Measurements from ENCODE around the gene POLR3A.

The POLR3A gene

DNA sequence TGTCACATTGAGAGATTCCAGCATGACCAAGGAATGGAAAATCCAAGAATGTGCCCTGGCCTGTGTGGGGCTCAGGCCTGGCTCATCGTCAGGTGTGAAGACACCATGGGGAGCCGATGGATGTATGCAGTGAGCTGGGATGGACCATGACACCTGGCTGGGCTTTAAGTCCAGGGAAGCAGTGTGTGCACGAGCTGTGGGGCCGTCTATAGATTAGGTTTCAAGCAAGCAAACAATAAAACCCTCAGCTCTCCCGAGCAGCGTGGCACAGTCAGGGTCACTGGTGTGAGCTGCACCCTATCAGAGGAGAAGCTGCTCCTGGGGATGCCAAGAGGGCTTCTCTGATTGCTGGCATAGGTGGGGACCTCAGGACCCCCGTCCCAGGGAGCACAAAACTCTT lies 52.3 kb downstream of the POLR3A start:
- TF ChIP-seq, protein P1, sequence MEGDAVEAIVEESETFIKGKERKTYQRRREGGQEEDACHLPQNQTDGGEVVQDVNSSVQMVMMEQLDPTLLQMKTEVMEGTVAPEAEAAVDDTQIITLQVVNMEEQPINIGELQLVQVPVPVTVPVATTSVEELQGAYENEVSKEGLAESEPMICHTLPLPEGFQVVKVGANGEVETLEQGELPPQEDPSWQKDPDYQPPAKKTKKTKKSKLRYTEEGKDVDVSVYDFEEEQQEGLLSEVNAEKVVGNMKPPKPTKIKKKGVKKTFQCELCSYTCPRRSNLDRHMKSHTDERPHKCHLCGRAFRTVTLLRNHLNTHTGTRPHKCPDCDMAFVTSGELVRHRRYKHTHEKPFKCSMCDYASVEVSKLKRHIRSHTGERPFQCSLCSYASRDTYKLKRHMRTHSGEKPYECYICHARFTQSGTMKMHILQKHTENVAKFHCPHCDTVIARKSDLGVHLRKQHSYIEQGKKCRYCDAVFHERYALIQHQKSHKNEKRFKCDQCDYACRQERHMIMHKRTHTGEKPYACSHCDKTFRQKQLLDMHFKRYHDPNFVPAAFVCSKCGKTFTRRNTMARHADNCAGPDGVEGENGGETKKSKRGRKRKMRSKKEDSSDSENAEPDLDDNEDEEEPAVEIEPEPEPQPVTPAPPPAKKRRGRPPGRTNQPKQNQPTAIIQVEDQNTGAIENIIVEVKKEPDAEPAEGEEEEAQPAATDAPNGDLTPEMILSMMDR (IDR thresholded peaks at IDR 0.05; ENCODE audit: unreplicated experiment in 3 of 3): no peak
- no peaks in the 10 kb centered on the region for H3K27me3 Mint-ChIP-seq (ENCODE audit: low read depth)
- H3K27ac Mint-ChIP-seq: no peak overlapping the region
- H3K4me1 Mint-ChIP-seq: peaks cover 7% of the 10 kb centered on the region
- peaks cover 50% of the 10 kb centered on the region for H3K36me3 Mint-ChIP-seq (ENCODE audit: low read depth)
- no peak overlapping the region for H3K4me3 Mint-ChIP-seq
- no peaks in the 10 kb centered on the region for H3K9me3 Mint-ChIP-seq

GRCh38 chr10:77975086-77975666 lies 54.1 kb downstream of the POLR3A start:
- TF ChIP-seq, protein P1 (IDR thresholded peaks at IDR 0.05; ENCODE audit: unreplicated experiment in 3 of 3): no peak
- peaks cover 36% of the 10 kb centered on the region for H3K36me3 Mint-ChIP-seq (ENCODE audit: low read depth)
- no peaks in the 10 kb centered on the region for H3K9me3 Mint-ChIP-seq
- no peak overlapping the region for H3K4me3 Mint-ChIP-seq
- peak overlapping the region in 2 of 3 experiments; percentile 12 to 22 for H3K27ac Mint-ChIP-seq
- peaks cover 15% of the 10 kb centered on the region for H3K4me1 Mint-ChIP-seq
- no peaks in the 10 kb centered on the region for H3K27me3 Mint-ChIP-seq (ENCODE audit: low read depth)

GRCh38 chr10:77974396-77975074 lies 54.8 kb downstream of the POLR3A start:
- Mint-ChIP-seq H3K36me3 (ENCODE audit: low read depth) (peaks cover 30% of the 10 kb centered on the region), H3K4me1 (peaks cover 15% of the 10 kb centered on the region), H3K4me3 (no peak overlapping the region), H3K9me3 (no peaks in the 10 kb centered on the region), H3K27ac (peak overlapping the region; percentile 12 to 46 (median 22)), H3K27me3 (ENCODE audit: low read depth) (no peaks in the 10 kb centered on the region)
- TF ChIP-seq, protein P1 (IDR thresholded peaks at IDR 0.05; ENCODE audit: unreplicated experiment in 3 of 3): peak; percentile 24 to 54 (median 43)

DNA sequence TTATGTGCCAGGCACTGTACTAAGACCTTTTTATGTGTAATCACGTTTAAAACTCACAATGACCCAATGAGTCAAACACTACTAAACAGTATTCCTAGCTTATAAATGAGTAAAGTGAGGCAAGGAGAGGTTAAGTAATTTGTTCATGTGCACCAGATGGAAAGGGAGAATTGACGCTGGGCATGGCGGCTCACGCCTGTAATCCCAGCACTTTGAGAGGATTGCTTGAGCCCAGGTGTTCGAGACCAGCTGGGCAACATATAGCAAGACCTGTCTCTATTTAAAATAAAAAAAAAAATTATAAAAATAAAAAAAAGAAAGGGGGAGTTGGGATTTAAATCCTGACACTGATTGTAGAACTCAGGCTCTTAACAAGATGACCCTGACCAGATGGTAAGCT lies 56.0 kb downstream of the POLR3A start:
- Mint-ChIP-seq H3K4me3 (no peak overlapping the region), H3K36me3 (ENCODE audit: low read depth) (peaks cover 25% of the 10 kb centered on the region), H3K4me1 (peaks cover 21% of the 10 kb centered on the region), H3K27ac (no peak overlapping the region), H3K9me3 (no peaks in the 10 kb centered on the region), H3K27me3 (ENCODE audit: low read depth) (no peaks in the 10 kb centered on the region)
- TF ChIP-seq, protein P1 (IDR thresholded peaks at IDR 0.05; ENCODE audit: unreplicated experiment in 3 of 3): no peak

GRCh38 chr10:77972148-77972547 lies 57.2 kb downstream of the POLR3A start:
- Mint-ChIP-seq H3K27ac (peak overlapping the region in 1 of 3 experiments; percentile 59), H3K36me3 (ENCODE audit: low read depth) (peaks cover 13% of the 10 kb centered on the region), H3K4me1 (peaks cover 31% of the 10 kb centered on the region), H3K9me3 (no peaks in the 10 kb centered on the region), H3K27me3 (ENCODE audit: low read depth) (no peaks in the 10 kb centered on the region), H3K4me3 (no peak overlapping the region)
- TF ChIP-seq, protein P1 (IDR thresholded peaks at IDR 0.05; ENCODE audit: unreplicated experiment in 3 of 3): no peak

DNA sequence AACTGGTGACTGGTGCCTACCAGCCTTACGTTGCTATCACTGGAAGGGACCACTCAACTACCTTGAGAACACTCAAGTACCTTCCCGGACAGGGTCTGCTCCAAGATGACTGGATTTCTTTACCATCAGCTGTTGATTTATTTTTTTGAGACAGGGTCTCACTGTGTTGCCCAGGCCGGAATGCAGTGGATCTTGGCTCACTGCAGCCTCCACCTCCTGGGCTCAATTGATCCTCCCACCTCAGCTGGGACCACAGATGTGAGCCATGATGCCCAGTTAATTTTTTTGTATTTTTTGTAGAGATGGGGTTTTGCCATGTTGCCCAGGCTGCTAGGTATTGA lies 57.5 kb downstream of the POLR3A start:
- TF ChIP-seq, protein P1 (IDR thresholded peaks at IDR 0.05; ENCODE audit: unreplicated experiment in 3 of 3): no peak
- Mint-ChIP-seq H3K4me3 (no peak overlapping the region), H3K36me3 (ENCODE audit: low read depth) (peaks cover 12% of the 10 kb centered on the region), H3K9me3 (no peaks in the 10 kb centered on the region), H3K4me1 (peaks cover 31% of the 10 kb centered on the region), H3K27ac (peak overlapping the region in 2 of 3 experiments; percentile 88 to 92), H3K27me3 (ENCODE audit: low read depth) (no peaks in the 10 kb centered on the region)

Data from nephron (organoid).